Bone marrow (tissue), 2 donors: ENCODE data around the gene PPIL4.

Source experiments
- DNase-seq, 2 donors: peaks; one replicate each; lab custom pipeline; 2025; lab: John Stamatoyannopoulos, UW

Gene PPIL4

GRCh38 chr6:149459761-149460160 lies 86.1 kb downstream of the PPIL4 start:
- DNase-seq: no peak

- DNase-seq: no peak
Observed at GRCh38 chr6:149458806-149459205, 87.0 kb downstream of the PPIL4 start.

DNA sequence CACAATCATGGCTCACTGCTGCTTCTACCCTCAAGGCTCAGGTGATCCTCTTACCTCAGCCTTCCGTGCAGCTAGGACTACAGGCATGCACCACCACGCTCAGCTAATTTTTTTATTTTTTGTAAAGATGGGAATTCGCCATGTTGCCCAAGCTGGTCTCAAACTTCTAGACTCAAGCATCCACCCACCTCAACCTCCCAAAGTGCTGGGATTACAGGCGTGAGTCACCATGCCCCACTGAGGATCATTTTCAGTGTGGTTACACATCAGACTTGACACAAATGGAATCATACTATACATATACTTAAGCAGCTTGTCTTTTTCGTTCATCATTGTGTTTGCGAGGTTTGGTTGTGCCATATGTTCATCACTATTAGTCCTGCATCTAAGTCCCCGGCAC lies 87.6 kb downstream of the PPIL4 start:
- no peak for DNase-seq

DNA sequence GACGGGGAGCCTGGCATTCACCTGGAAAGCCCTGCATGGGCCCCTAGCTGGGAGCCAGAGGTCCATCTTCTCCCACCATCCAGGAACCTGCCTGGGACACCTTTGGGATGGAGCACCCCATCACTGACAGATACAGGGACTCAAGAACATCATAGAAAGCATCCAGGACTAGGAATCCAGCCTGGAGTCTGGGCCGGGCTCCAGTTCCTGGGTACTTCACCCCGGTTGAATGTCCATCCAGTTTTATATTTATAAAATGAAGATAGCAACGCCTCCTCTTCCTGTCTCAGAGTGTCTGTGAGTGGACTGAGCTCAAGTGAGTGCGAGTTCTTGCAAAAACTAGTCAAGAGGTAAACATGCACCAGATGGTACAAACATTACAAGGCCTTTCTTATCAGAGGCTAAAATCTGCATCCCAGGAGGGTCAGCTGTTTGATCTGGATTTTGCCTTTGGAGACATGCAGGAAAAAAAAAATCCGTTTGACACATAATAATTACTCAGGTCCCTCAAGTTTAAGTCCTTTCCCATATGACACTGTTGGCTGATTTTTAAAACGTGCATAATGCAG lies 88.4 kb downstream of the PPIL4 start:
- no peak for DNase-seq

- no peak for DNase-seq
Observed at GRCh38 chr6:149456311-149457021, 89.4 kb downstream of the PPIL4 start.

DNA sequence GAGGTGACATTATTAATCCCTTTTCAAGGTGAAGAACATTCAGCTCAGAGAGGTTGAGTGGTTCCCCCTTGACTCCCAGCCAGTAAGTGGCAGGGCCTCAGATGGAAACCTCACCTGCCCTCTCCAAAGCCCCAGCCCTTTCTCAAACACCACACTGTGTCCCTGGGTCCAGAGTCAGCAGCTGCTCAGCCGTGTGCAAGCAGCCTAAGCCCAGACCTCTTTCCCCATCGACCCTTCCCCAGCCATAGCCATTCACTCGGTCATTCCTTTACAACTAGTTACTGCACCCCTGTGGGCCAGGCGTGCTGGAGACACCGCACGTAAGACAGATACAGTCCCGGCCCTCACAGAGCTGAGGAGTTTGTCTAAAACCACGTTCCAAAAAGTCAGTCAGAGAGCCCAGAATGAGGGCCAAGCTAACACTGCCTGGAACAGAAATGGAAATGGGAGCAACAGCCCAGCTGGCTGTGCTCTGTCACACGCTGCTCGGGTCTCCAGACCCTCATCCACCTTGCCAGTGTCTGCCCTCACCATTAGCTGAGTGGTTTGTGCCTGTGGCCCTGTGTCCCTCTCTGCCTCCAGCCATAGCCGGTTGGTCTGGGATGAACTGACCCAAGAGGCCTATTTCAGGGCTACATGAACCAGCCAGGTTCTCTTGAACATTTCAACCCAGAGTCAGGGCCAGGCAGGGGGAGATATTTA lies 90.7 kb downstream of the PPIL4 start:
- DNase-seq: no peak
